Esophagus mucosa (tissue), 1 donor: Measurements from ENCODE around the gene LRPPRC. TPM values are rescaled to one million over a fixed set of nuclear protein-coding genes. Genes with fewer than 3 reads are reported as not detected.

Experiments
- ATAC-seq: fragments of 200-7000 bp; cut with Tn5 transposase; one replicate; pipeline ENCODE4 v1.9.1; 2020
- total RNA-seq: library from RNA; stranded (reverse); gene quantifications from one replicate; pipeline ENCODE4 v1.2.4, GENCODE V29; 2023
- donor health status: DM: yes; HTN: yes; CAD: no.

LRPPRC gene
- total RNA-seq, 1 donor from 2014 or later, result 59.9 TPM

GRCh38 chr2:43853141-43854081 lies 142.4 kb downstream of the LRPPRC start:
- ATAC-seq, result no peak

DNA sequence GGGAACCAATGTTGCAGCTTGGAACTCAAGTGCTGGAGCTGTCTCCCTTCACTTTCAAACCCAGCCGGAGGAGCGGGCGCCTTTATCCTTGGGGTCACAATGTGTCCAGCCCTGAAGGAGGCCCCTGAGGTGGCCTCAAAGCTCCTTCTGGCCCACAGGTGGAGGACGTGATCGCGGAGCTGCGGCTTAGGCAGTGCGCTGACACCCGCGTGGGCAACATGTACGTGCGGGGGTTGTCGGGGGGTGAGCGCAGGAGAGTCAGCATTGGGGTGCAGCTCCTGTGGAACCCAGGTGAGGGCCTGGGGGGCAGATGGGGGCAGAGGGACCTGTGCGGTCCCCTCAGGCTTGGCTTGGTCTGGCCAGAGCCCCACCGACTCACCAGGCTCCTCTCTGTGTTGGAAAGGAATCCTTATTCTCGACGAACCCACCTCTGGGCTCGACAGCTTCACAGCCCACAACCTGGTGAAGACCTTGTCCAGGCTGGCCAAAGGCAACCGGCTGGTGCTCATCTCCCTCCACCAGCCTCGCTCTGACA lies 143.5 kb downstream of the LRPPRC start:
- no peak for ATAC-seq

DNA sequence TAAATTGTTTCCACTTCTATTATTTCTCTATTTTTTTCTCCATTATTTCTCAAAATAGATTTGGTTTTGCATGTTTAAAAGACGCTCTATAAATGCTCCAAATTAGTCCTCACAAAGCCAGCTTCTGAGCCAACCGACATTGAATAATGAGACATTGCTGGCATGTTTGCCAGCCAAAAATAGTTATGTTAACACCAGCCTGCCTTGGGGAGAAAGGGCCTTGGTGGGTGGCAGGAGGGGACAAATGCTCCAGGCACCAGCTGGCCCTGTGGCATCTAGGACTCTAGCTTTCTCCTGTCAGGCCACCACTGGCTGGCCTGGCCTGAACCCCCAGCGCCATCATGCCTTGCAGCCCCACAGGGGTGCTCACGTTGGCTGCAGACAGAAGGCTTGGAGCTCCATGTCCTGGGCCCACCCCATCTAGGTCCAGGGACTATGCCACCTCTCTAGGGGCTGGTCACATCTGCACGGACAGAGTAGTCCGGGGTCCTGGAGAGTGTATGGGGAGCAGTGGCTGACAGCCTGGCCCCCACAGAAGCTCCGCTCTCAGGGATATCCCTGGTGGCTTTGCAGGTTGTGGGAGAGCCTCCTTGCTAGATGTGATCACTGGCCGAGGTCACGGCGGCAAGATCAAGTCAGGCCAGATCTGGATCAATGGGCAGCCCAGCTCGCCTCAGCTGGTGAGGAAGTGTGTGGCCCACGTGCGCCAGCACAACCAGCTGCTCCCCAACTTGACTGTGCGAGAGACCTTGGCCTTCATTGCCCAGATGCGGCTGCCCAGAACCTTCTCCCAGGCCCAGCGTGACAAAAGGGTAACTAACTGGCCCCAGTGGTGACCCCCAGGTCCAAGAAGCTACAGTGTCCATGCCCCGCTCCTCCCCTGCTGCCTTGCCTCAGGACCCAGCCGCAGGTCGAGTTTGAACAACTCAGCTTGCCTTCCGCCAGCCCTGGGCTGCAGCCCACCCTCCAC lies 144.5 kb downstream of the LRPPRC start:
- no peak for ATAC-seq

- ATAC-seq, result no peak
These were observed 147.6 kb downstream of the LRPPRC start for GRCh38 chr2:43848214-43848613.

- no peak for ATAC-seq
These were observed 149.5 kb downstream of the LRPPRC start for GRCh38 chr2:43846140-43846793.

DNA sequence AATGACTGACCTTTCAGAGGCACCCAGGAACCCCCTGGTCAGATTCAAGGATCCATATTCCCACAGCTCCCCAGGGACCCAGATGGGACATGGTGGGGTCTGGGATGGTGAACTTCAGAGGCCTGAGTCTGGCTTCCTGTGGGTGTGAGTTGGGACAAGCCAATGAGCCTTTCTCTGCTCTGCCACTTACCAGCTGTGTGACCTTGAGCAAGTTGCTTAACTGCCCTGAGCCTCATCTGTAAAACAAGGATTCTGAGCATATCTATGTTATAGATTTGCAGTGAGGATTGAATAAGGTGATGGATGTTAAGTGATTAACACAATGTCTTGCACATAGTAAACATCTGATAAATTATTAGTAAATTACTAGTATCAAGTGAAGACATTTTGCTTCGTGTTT lies 150.6 kb downstream of the LRPPRC start:
- no peak for ATAC-seq

- ATAC-seq, result no peak
These were observed 152.9 kb downstream of the LRPPRC start for GRCh38 chr2:43842866-43843226.

DNA sequence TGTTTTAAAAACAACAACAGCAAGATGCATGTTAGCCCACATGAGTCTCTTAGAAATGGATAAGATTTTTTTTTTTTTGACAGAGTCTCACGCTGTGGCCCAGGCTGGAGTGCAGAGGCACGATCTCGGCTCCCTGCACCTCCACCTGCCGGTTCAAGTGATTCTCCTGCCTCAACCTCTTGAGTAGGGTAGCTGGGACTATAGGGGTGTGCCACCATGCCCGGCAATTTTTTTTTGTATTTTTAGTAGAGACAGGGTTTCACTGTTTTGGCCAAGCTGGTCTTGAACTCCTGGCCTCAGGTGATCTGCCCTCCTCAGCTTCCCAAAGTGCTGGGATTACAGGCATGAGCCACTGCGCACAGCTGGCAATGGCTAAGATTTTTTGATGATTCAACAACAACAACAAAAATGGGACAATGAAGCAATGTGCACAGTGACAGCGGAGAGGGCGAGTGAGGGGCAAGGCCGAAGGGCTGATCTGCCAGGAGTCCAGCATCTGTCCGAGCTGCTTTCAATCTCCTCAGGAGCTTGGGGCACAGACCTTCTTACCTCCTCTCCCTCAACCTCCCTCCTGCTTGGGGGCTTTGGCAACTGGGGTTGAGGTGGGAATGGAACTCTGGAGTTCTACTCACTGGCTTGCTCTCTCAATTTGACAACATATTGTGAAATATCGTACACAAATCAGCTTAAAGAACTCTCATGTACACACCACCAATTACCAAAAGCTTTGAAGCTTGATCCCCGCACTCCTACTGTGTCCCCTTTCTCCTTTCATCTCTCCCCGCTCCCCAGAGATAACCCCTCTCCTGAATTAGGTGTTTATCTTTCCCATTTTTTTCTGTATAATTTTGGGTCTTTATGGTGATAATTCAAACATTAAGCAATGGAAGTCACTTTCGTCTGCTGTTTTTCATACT lies 153.6 kb downstream of the LRPPRC start:
- no peak for ATAC-seq

- no peak for ATAC-seq
These were observed 154.8 kb downstream of the LRPPRC start for GRCh38 chr2:43840965-43841364.

DNA sequence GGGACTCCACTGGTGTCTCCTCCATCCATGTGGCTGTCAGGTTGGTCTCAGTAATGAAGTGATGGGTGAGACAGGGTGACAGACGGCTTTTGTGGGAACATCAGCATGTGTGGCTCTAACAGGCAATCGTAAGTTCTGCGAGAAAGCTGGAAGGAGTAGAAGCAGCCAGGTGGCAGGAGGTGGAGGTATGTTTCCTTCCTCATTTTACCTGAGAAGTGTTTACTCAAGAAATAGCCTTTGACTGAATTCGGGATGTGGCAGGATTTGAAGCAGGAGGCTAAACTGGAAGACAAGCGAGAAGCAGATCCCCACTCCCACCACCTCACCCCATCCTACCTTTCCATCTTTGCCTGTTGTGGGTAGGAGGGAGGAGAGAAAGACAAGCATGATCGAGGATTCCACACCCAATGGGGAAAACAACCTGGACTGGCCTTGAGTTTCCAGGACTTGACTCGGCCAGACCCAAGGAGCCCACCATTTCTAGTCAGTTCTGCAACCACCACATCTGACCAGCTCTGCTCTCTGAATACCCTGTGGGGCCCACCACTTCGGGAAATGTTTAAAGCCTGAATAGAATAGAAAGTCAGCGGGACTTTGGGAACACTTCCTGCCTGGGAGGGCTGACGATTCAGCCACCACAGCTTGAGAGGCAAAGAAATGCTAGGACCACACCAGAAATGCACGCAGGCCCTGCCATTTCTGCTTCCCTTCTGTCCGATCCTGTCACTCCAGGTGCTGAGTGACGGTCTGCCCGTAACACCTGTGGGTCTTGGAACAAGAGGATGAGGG lies 155.8 kb downstream of the LRPPRC start:
- no peak for ATAC-seq

- no peak for ATAC-seq
These were observed 157.1 kb downstream of the LRPPRC start, which contains the start of the genes ABCG5 and ABCG8 for GRCh38 chr2:43838560-43839267. Gene ABCG5, minus strand, starts transcription at chr2:43838839. Its CDS starts 160 bp downstream, at chr2:43838679. Gene ABCG8, plus strand, starts transcription at chr2:43838971. Its CDS starts 83 bp downstream, at chr2:43839054.

- no peak for ATAC-seq
These were observed 157.8 kb downstream of the LRPPRC start for GRCh38 chr2:43837831-43838559.

DNA sequence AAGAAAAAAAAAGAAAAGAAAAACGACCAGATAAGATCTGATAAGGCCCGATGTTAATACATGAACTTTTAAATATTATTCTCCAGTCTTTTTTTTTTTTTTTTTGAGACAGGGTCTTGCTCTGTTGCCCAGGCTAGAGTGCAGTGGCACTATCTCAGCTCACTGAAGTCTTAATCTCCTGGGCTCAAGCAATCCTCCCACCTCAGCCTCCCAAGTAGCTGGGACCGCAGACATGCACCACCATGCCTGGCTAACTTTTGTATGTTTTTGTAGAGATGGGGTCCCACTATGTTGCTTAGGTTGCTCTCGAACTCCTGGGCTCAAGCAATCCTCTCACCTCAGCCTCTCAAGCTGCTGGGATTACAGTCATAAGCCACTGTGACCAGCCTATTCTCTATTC lies 158.8 kb downstream of the LRPPRC start:
- ATAC-seq, result no peak

Other genes with a start within 250 kb of the LRPPRC start
- gene DYNC2LI1, start 221.9 kb downstream of the LRPPRC start, total RNA-seq, result 10.3 TPM
- not detected for gene ABCG5, start 157.2 kb downstream of the LRPPRC start, total RNA-seq
- gene ABCG8, start 157.0 kb downstream of the LRPPRC start, total RNA-seq, result not detected
- gene PPM1B, start 172.9 kb upstream of the LRPPRC start, total RNA-seq, result 20.0 TPM